NCI-H128 (cell line): ENCODE results near the gene RNU11.
A peak's percentile ranks its signal among the peaks of the same experiment; 100 is the strongest.
"Not testable (repeated sequence)": the region's sequence is repeated elsewhere in the genome, so short reads cannot be mapped to it uniquely, and the experiment has no call there.

ENCODE experiments used
- DNase-seq: peaks from one replicate; lab custom pipeline; 2025; ENCODE audit not compliant: unreplicated experiment; lab: John Stamatoyannopoulos, UW

The RNU11 gene

GRCh38 chr1:28648474-28649198, at the start of gene RNU11:
RNU11 (plus strand) TSS chr1:28648600.
- peak; percentile 99 for DNase-seq

DNA sequence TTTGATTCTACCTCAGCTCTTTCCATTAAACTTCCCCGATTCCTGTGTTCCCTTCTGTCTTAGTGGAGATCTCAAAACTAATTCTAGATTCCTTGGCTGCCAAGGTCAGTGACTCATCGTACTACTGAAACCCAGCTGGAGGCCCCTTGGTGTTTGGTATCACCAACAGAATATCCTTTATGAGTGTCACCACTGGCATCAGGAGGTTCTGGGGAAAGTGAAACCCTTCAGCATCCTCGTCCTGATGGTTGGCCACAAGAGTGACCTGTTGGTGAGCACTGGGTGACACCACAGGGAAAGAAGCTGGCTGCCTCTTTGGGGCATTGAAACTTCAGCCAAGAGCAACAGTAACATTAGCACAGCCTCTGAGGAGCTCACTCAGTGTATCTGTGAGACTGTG, 46.7 kb upstream of the RNU11 start:
- no peak for DNase-seq

- DNase-seq, result peak; percentile 41
Measured at GRCh38 chr1:28602536-28603439, 45.6 kb upstream of the RNU11 start.

DNA sequence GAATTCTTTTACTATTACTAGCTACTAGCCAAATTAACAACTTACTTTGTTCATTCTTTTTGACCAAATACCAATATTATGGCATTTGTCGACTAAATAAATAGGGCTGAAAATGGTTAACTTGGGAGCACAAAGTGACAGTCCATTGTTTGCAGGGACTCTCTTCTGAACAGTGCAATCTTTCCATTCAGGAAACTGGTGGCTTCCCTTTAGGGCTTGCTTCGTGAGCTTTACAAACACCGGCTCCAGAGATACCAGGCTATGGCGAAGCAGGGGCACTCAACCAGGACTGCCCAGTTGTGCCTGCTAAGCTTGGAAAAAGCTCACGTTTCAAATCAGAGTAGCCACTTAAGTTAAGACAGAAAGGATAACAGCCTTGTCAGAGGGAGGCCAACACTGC, 44.0 kb upstream of the RNU11 start:
- no peak for DNase-seq

DNA sequence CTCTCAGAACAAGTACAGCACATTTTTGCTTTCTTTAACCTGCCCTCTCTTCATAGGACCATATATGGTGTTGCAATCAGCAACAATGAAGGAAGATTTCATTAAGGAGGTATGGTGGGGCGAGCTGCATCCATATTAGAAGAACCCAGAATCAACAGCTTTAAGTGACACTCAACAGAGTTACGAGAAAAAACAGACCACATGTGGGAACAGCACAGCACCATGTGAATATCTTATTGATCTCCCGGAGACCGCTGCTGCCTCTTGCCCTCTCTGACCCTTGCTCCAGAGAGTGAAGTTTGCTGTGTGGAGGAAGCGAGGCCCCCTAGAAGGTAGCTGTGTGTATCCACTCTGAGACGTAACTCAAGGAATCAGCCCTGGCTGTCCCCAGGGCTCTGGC, 43.4 kb upstream of the RNU11 start:
- DNase-seq, result no peak

- DNase-seq, result no peak
Measured at GRCh38 chr1:28606771-28607170, 41.6 kb upstream of the RNU11 start.

DNA sequence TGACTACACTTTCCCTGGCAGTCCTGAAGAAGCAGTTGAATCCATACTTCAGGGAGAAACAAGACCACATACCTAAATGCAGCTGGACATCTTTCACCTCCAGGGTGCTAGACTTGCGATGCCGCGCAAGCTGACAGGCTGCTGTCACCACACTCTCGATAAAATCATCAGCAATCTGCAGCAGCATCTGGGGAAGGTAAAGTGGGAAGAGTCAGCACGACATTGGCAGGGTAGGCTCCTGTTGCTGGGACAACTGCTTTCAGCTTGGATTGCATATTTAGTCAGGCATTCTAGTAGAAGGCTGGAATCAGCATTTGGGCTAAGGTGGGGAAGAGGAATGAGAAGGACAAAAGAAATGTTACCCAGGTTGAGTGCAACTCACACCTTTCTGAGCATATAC, 35.2 kb upstream of the RNU11 start:
- no peak for DNase-seq

DNA sequence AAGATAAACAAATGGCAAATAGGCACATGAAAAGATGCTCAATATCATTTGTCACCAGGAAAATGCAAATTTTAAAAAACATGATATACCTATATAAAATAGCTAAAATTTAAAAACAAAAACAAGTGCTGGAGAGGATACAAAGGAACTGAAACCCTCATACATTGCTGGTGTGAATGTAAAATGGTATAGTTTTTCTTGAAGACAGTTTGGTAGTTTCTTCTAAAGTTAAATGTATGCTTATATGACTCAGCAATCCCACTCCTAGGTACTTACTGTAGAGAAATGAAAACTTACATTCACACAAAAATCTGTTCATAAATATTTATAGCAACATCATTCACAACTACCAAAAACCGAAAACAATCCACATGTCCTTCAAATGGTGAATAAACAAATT, 16.7 kb upstream of the RNU11 start:
- no peak for DNase-seq

- DNase-seq, result no peak
Measured at GRCh38 chr1:28632560-28632959, 15.8 kb upstream of the RNU11 start.

DNA sequence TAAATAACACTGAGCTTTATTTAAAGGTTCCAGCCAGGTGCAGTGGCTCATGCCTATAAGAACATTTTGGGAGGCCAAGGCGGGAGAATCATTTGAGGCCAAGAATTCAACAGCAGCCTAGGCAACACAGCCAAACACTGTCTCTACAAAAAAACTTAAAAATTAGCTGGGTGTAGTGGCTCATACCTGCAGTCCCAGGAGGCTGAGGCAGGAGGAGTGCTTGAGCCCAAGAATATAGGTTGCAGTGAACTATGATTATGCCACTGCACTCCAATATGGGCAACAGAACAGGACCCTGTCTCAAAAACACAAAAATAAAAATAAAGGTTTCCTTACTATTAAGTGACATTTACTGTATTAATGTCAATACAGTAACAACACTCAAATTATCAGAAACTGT, 7.6 kb upstream of the RNU11 start:
- DNase-seq, result no peak

GRCh38 chr1:28642056-28642846, 6.1 kb upstream of the RNU11 start:
- no peak for DNase-seq

- peak; percentile 95 for DNase-seq
Measured at GRCh38 chr1:28642847-28643635, 5.4 kb upstream of the RNU11 start, which contains the start of gene TAF12. TAF12 (minus strand) TSS chr1:28643067; CDS start chr1:28622081, 20,986 bp downstream.

DNA sequence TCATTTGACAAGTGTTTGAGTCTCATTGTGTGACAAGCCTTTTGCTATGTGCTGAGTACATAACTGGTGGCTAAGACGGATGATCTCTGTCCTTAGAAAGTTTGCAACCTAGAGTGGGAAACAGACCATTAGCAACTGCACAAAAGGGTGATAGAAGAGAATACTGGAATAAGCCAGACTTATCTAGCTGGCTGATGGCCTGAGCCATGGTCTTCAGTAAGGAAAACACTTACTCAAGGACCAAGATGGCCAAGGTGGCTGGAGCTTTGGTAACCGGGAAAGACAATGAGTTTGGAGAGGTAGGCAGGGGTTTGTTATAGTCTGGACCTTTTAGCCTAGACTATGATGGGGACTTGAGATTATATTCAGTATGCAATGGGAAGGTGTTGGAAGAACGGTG, 3.9 kb upstream of the RNU11 start:
- no peak for DNase-seq

- not testable (repeated sequence) for DNase-seq
Measured at GRCh38 chr1:28645406-28645805, 3.0 kb upstream of the RNU11 start.

GRCh38 chr1:28646040-28646439, 2.4 kb upstream of the RNU11 start:
- DNase-seq, result no peak

DNA sequence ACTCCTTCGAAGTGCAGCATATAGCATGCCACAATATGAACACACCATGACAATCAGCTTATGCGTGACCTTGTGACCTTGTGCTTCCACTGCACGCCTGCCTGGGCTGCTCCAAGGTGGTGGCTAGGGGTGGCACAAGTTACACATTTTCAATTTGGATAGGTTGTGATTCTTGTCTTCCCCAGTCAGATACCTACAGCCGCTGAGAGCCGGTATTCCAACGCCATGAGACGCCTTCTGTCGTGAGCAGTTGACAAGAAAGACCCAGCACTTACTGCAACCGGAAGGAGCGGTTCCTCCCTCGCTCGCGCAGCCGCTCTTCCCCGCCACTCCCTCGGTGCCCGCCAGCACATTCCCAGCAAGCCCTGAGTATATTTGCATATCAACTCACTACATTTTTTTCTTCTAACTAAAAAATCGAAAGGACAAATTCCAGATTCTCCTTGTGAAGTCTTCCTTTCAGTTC, 359 bp upstream of the RNU11 start:
- DNase-seq, result peak; percentile 99

- not testable (repeated sequence) for DNase-seq
Measured at GRCh38 chr1:28653063-28653462, 4.7 kb downstream of the RNU11 start.

- not testable (repeated sequence) for DNase-seq
Measured at GRCh38 chr1:28653870-28654269, 5.5 kb downstream of the RNU11 start.

GRCh38 chr1:28655448-28656311, 7.3 kb downstream of the RNU11 start:
- not testable (repeated sequence) for DNase-seq
